H1 (cell line): ENCODE results near the gene NECTIN1. TPM values are rescaled to one million over a fixed set of nuclear protein-coding genes. Genes with fewer than 3 reads are reported as not detected.

ENCODE experiments used
- CTCF ChIA-PET: fragments of 300-600 bp; sonication (Branson Sonifier 250); formaldehyde crosslinking; loops from one replicate; lab custom pipeline; 2021; ENCODE audit not compliant: partially characterized antibody; lab: Charles Lee
- POLR2A ChIA-PET: fragments of 300-600 bp; sonication (Branson Sonifier 250); formaldehyde crosslinking; loops from one replicate; lab custom pipeline; 2021; ENCODE audit warnings: inconsistent platforms; ENCODE audit not compliant: partially characterized antibody; lab: Charles Lee
- DNase-seq, 2 experiments: peaks; one replicate each; pipeline versions ENCODE4 v3.0.0 to v3.0.0-alpha.2; 2010 to 2022; ENCODE audit warnings: low spot score in 2 of 2, low read depth in 1 of 2, mixed read lengths in 1 of 2
- FAIRE-seq: peaks from 2 replicates; lab custom pipeline; 2011; peaks lifted over from hg19 to GRCh38; lab: Jason Lieb, UNC
- H2AFZ ChIP-seq: 2 replicates; pipeline ENCODE4 v1.8.1; 2012; ENCODE audit warnings: low read length, inconsistent platforms
- H2AK5ac ChIP-seq: 2 replicates; pipeline ENCODE4 v1.6.1; 2013; ENCODE audit warnings: low read depth, low read length
- H2BK120ac ChIP-seq: replicated peaks from 2 replicates; pipeline ENCODE3; 2013; ENCODE audit warnings: low read depth, low read length, inconsistent platforms
- H2BK12ac ChIP-seq: 2 replicates; pipeline ENCODE4 v1.6.1; 2013; ENCODE audit warnings: low read depth, low read length
- H2BK15ac ChIP-seq: 2 replicates; pipeline ENCODE4 v1.6.1; 2013; ENCODE audit warnings: low read length
- H2BK20ac ChIP-seq: 2 replicates; pipeline ENCODE4 v1.6.1; 2013; ENCODE audit warnings: low read length
- H2BK5ac ChIP-seq: 2 replicates; pipeline ENCODE4 v1.6.1; 2013; ENCODE audit warnings: low read depth, low read length
- H3K14ac ChIP-seq: 2 replicates; pipeline ENCODE4 v1.6.1; 2013; ENCODE audit warnings: inconsistent platforms; ENCODE audit not compliant: insufficient read length
- H3K18ac ChIP-seq: 2 replicates; pipeline ENCODE4 v1.6.1; 2013; ENCODE audit warnings: low read length; ENCODE audit errors: extremely low read depth
- H3K23ac ChIP-seq: 2 replicates; pipeline ENCODE4 v1.6.1; 2013; ENCODE audit warnings: inconsistent platforms; ENCODE audit not compliant: insufficient read length
- H3K23me2 ChIP-seq: 2 replicates; pipeline ENCODE4 v1.6.1; 2013; ENCODE audit warnings: low read depth, low read length
- H3K27ac ChIP-seq: 2 replicates; pipeline ENCODE4 v1.6.1; 2011; ENCODE audit warnings: low read depth, low read length, inconsistent platforms
- H3K27me3 ChIP-seq, 4 experiments: replicated peaks in 1 of 4; 1 replicate in 1 of 4; 2 replicates in 3 of 4; pipeline versions ENCODE4 v1.6.1 to v1.8.1; 2011 to 2013; ENCODE audit warnings: low read length in 3 of 4, mild to moderate bottlenecking in 3 of 4, inconsistent platforms in 2 of 4, mixed read lengths in 2 of 4, moderate library complexity in 1 of 4; ENCODE audit not compliant: control insufficient read depth in 3 of 4, insufficient read depth in 3 of 4; ENCODE audit errors: extremely low read depth in 1 of 4
- H3K36me3 ChIP-seq, 4 experiments: 2 replicates each; pipeline versions ENCODE4 v1.6.1 to v1.8.1; 2011 to 2013; ENCODE audit warnings: mild to moderate bottlenecking in 4 of 4, low read length in 3 of 4, moderate library complexity in 2 of 4, control low read depth in 1 of 4, inconsistent platforms in 1 of 4; ENCODE audit not compliant: insufficient read depth in 4 of 4, control insufficient read depth in 2 of 4
- H3K4ac ChIP-seq: replicated peaks from 2 replicates; pipeline ENCODE3; 2013; ENCODE audit warnings: low read length, low read depth, mixed read lengths, inconsistent platforms; ENCODE audit not compliant: insufficient read length
- H3K4me1 ChIP-seq, 4 experiments: replicated peaks in 1 of 4; 1 replicate in 1 of 4; 2 replicates in 3 of 4; pipeline versions ENCODE4 v1.6.1 to v1.8.1; 2011 to 2013; ENCODE audit warnings: low read length in 3 of 4, inconsistent platforms in 2 of 4, mixed read lengths in 1 of 4; ENCODE audit not compliant: insufficient read depth in 4 of 4, control insufficient read depth in 3 of 4
- H3K4me2 ChIP-seq, 2 experiments: 2 replicates each; pipeline versions ENCODE4 v1.6.1 to v1.8.1; 2011 to 2013; ENCODE audit warnings: low read depth in 2 of 2, low read length in 2 of 2, control low read depth in 1 of 2, inconsistent platforms in 1 of 2, mild to moderate bottlenecking in 1 of 2; ENCODE audit not compliant: insufficient read depth in 1 of 2
- H3K4me3 ChIP-seq, 4 experiments: fragments of 200-600, 300-600 bp in 1 of 4; sonication (generic), shearing (Covaris generic), sonication (Bioruptor Twin) in 1 of 4; 2 replicates each; pipeline versions ENCODE4 v1.5.1 to v1.8.1; 2011 to 2016; ENCODE audit warnings: low read length in 4 of 4, low read depth in 3 of 4, control low read depth in 2 of 4, inconsistent platforms in 2 of 4, mild to moderate bottlenecking in 2 of 4, mixed read lengths in 1 of 4, moderate library complexity in 1 of 4; ENCODE audit not compliant: insufficient read depth in 2 of 4; ENCODE audit errors: extremely low read depth in 1 of 4
- H3K56ac ChIP-seq: replicated peaks from 2 replicates; pipeline ENCODE3; 2013; ENCODE audit warnings: low read depth, mild to moderate bottlenecking, mixed read lengths, low read length, inconsistent platforms; ENCODE audit not compliant: insufficient read length
- H3K79me1 ChIP-seq: 2 replicates; pipeline ENCODE4 v1.6.1; 2013; ENCODE audit warnings: low read depth, low read length, control low read depth
- H3K79me2 ChIP-seq, 2 experiments: 2 replicates each; pipeline versions ENCODE4 v1.6.1 to v1.8.1; 2012 to 2013; ENCODE audit warnings: low read length in 2 of 2, mild to moderate bottlenecking in 2 of 2, inconsistent platforms in 1 of 2; ENCODE audit not compliant: insufficient read depth in 2 of 2, control insufficient read depth in 1 of 2
- H3K9ac ChIP-seq, 4 experiments: replicated peaks in 1 of 4; 1 replicate in 1 of 4; 2 replicates in 3 of 4; pipeline versions ENCODE4 v1.6.1 to v1.8.1; 2011 to 2013; ENCODE audit warnings: low read depth in 3 of 4, low read length in 3 of 4, control low read depth in 2 of 4, mild to moderate bottlenecking in 2 of 4, moderate library complexity in 2 of 4, inconsistent platforms in 1 of 4; ENCODE audit errors: extremely low read depth in 1 of 4
- H3K9me3 ChIP-seq, 2 experiments: 2 replicates each; pipeline versions ENCODE4 v1.6.1 to v1.8.1; 2012 to 2013; ENCODE audit warnings: mild to moderate bottlenecking in 2 of 2, moderate library complexity in 2 of 2, control low read depth in 1 of 2, inconsistent platforms in 1 of 2, low read depth in 1 of 2, low read length in 1 of 2, mixed read lengths in 1 of 2; ENCODE audit not compliant: insufficient read depth in 2 of 2
- H4K20me1 ChIP-seq, 2 experiments: replicated peaks in 1 of 2; 2 replicates each; pipeline versions ENCODE3 to v1.8.1; 2011 to 2013; ENCODE audit warnings: inconsistent platforms in 2 of 2, low read length in 2 of 2, mild to moderate bottlenecking in 1 of 2; ENCODE audit not compliant: insufficient read depth in 2 of 2, control insufficient read depth in 1 of 2
- H4K5ac ChIP-seq: 2 replicates; pipeline ENCODE4 v1.6.1; 2013; ENCODE audit warnings: low read length, low read depth, mixed read lengths, inconsistent platforms; ENCODE audit not compliant: insufficient read length
- H4K8ac ChIP-seq: 2 replicates; pipeline ENCODE4 v1.8.0; 2013; ENCODE audit warnings: mild to moderate bottlenecking, moderate library complexity, low read length, inconsistent platforms; ENCODE audit not compliant: insufficient read depth; ENCODE audit errors: extremely low read depth
- H4K91ac ChIP-seq: replicated peaks from 2 replicates; pipeline ENCODE3; 2013; ENCODE audit warnings: low read length, mixed read lengths, inconsistent platforms; ENCODE audit not compliant: insufficient read length
- CHD2 ChIP-seq: IDR thresholded peaks from 2 replicates; pipeline ENCODE4 v1.6.1; 2012; ENCODE audit warnings: low read length, improper control_type of control experiment
- MAFK ChIP-seq: IDR thresholded peaks from 2 replicates; pipeline ENCODE4 v1.6.1; 2012; ENCODE audit warnings: low read depth, mild to moderate bottlenecking, improper control_type of control experiment, low read length
- POLR2AphosphoS5 ChIP-seq: IDR thresholded peaks from 2 replicates; pipeline ENCODE4 v1.6.1; 2011; ENCODE audit warnings: low read depth, low read length
- RFX5 ChIP-seq: IDR thresholded peaks from 2 replicates; pipeline ENCODE4 v1.6.1; 2011; ENCODE audit warnings: low read depth, low read length, improper control_type of control experiment, borderline replicate concordance
- SP1 ChIP-seq: IDR thresholded peaks from 2 replicates; pipeline ENCODE4 v1.6.1; 2011; ENCODE audit warnings: low read depth, low read length
- WGBS, 2 experiments: shearing (Covaris generic) in 1 of 2; methylation state at CpG; one replicate each; pipeline versions ENCODE4 v1.1.6 to v1.1.7; 2013 to 2015; ENCODE audit warnings: low lambda C conversion rate in 2 of 2, mixed read lengths in 2 of 2, inconsistent platforms in 1 of 2, low coverage in 1 of 2, missing lambda C conversion rate in 1 of 2; ENCODE audit not compliant: insufficient replicate concordance in 2 of 2, insufficient coverage in 1 of 2, insufficient read length in 1 of 2; ENCODE audit errors: extremely low coverage in 1 of 2, missing lambda C conversion rate in 1 of 2; 5-methylcytosine and 5-hydroxymethylcytosine counted together
- polyA plus RNA-seq, 7 experiments: library from polyadenylated mRNA; depleted of rRNA in 3 of 7; stranded (reverse) in 5 of 7; unstranded in 2 of 7; fragments of >200 nt in 5 of 7; fragments of 200-250 nt in 2 of 7; gene quantifications; 1 replicate in 5 of 7; 2 replicates in 1 of 7; 4 replicates in 1 of 7; pipeline versions ENCODE4 v1.2.1 to v1.2.3, GENCODE V29; 2011 to 2013; ENCODE audit warnings: missing spikeins in 2 of 7, mixed read lengths in 2 of 7
- total RNA-seq: library from RNA; stranded (reverse); fragmentation: NEBNext Ultra II Directional; extraction: Animal tissue kit (Norgen Biotek cat#: 25700); gene quantifications from 2 replicates; pipeline ENCODE4 v1.2.1, GENCODE V29; 2021

NECTIN1 gene
- total and polyA plus RNA-seq, 2 of the 8 experiments (the other 6 are each of a cell fraction or from before 2014, with no cell fraction given), result 43.2 to 97.7 TPM

DNA sequence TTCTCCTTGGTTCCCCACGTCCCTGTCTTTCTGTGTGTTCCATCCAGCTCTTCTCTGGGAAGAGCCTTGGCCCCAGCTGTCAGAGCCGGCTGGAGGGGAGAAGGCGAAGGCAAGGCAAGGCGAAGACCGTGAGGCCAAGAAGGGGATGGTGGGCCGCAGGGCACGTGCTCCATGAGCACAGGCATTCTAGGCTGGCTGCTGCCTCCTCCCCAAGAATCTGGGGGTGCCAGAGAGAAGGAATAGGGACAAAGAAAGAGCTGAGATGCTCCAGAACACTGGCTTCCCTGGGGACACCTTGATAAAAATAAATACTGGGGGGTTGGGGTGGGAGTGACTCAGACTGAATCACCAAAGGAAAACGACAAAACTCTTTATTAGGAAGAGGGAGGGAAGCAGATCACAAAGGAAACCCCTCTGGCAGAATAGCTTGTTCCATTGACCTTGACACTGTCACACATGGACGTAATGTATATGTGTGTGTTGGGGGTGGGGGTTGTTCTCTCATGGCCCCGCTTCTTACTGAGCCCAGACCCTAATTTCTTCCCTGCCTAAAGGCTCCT lies 52.5 kb downstream of the NECTIN1 start:
- H2BK15ac ChIP-seq, result no peak overlapping the region
- H2AK5ac ChIP-seq, result no peak overlapping the region
- no peak overlapping the region for H2BK120ac ChIP-seq
- H4K8ac ChIP-seq, result no peak overlapping the region
- H3K23ac ChIP-seq, result no peak overlapping the region
- H3K4me3 ChIP-seq, result no peak overlapping the region
- no peak overlapping the region for H3K56ac ChIP-seq
- no peak overlapping the region for H2AFZ ChIP-seq
- no peaks in the 10 kb centered on the region; a peak in 2 of 7 replicates for H3K4me1 ChIP-seq
- H4K5ac ChIP-seq, result no peak overlapping the region
- H3K14ac ChIP-seq, result no peak overlapping the region
- H3K79me1 ChIP-seq, result peaks cover 9% of the 10 kb centered on the region; the same call in 1 of the 2 replicates
- H2BK5ac ChIP-seq, result no peak overlapping the region
- peaks cover 0 to 17% of the 10 kb centered on the region in 2 experiments; a peak in 1 of 4 replicates for H3K79me2 ChIP-seq
- no peak for FAIRE-seq
- no peak for TF ChIP-seq CHD2
- TF ChIP-seq POLR2AphosphoS5, result no peak
- no peak for TF ChIP-seq RFX5
- TF ChIP-seq MAFK, result no peak
- no peak for TF ChIP-seq SP1
- TF ChIP-seq, all 59 proteins: peak for 0
- ChIA-PET CTCF (interaction anchor here (0.5 to 9.6 kb wide), 10 partner anchors 9 to 669 kb away, joined by 3 to 55 read pairs (median 7); partner anchors contain the start of gene NECTIN1), POLR2A (no interaction called here)
- 91% methylated on average over 10 of the region's 10 CpGs; no CpG with 5 or more reads in 1 of the 2 experiments for WGBS, 2 experiments
- no peak overlapping the region for H3K18ac ChIP-seq
- H2BK12ac ChIP-seq, result no peak overlapping the region
- no peak overlapping the region for H4K91ac ChIP-seq
- no peak overlapping the region for H2BK20ac ChIP-seq
- H4K20me1 ChIP-seq, result peaks cover 15 to 37% of the 10 kb centered on the region in 2 experiments
- H3K27ac ChIP-seq, result no peak overlapping the region
- H3K4ac ChIP-seq, result no peak overlapping the region
- H3K23me2 ChIP-seq, result no peaks in the 10 kb centered on the region
- no peaks in the 10 kb centered on the region for H3K27me3 ChIP-seq
- H3K9ac ChIP-seq, result no peak overlapping the region
- DNase-seq, result no peak
- H3K36me3 ChIP-seq, result peaks cover 20 to 45% (median 42%) of the 10 kb centered on the region in 4 experiments
- H3K4me2 ChIP-seq, result no peak overlapping the region
- H3K9me3 ChIP-seq, result peaks cover 10 to 14% of the 10 kb centered on the region in 2 experiments; a peak in 3 of 4 replicates
